ENCODE data around the gene PLIN3.
"Not testable (repeated sequence)": the region's sequence is repeated elsewhere in the genome, so short reads cannot be mapped to it uniquely, and the experiment has no call there.

Gene PLIN3

GRCh38 chr19:4847190-4847973 lies 20.1 kb downstream of the PLIN3 start:
- 98% methylated on average over 22 of the region's 23 CpGs for WGBS (ENCODE audit: insufficient coverage)
- Histone ChIP-seq H3K27ac (ENCODE audit: insufficient read depth in 1 of 2, low read depth in 1 of 2, low read length in 2 of 2, poor library complexity in 1 of 2, severe bottlenecking in 2 of 2) (no peak overlapping the region), H3K36me3 (ENCODE audit: control insufficient read depth in 4 of 4, insufficient read depth in 4 of 4, low read length in 3 of 4) (peaks cover 16 to 71% (median 43%) of the 10 kb centered on the region in 4 experiments), H3K9me3 (ENCODE audit: control extremely low read depth in 1 of 5, control insufficient read depth in 4 of 5, insufficient read depth in 2 of 5, low read depth in 1 of 5, low read length in 4 of 5) (no peaks in the 10 kb centered on the region), H3K4me3 (ENCODE audit: control insufficient read depth in 1 of 7, extremely low read depth in 1 of 7, insufficient read depth in 4 of 7, low read depth in 2 of 7, low read length in 6 of 7) (no peak overlapping the region), H3K27me3 (replicated peaks in 2 of 5; ENCODE audit: control insufficient read depth in 4 of 5, insufficient read depth in 5 of 5, low read length in 4 of 5) (no peaks in the 10 kb centered on the region), H3K4me1 (ENCODE audit: control extremely low read depth in 1 of 4, control insufficient read depth in 4 of 4, insufficient read depth in 4 of 4, low read length in 3 of 4) (no peaks in the 10 kb centered on the region)
- CTCF ChIA-PET = interaction anchor here (0.7 to 4.9 kb wide), 8 partner anchors 17 to 182 kb away, joined by 3 to 30 read pairs (median 3); no protein-coding TSS in a partner anchor
- POLR2A ChIA-PET = interaction anchor here (0.6 kb wide), 1 partner anchor 33 kb away, joined by 4 read pairs; no protein-coding TSS in a partner anchor
- no peak for DNase-seq

- WGBS (ENCODE audit: insufficient coverage) = 100% methylated on average over 5 of the region's 9 CpGs
- not testable (repeated sequence) for H3K27ac ChIP-seq (ENCODE audit: insufficient read depth in 1 of 2, low read depth in 1 of 2, low read length in 2 of 2, poor library complexity in 1 of 2, severe bottlenecking in 2 of 2)
- POLR2A ChIA-PET = interaction anchor here (0.6 to 0.7 kb wide), 5 partner anchors 17 to 275 kb away, joined by 3 to 6 read pairs (median 3); no protein-coding TSS in a partner anchor
Observed at GRCh38 chr19:4845975-4846374, 21.5 kb downstream of the PLIN3 start.

DNA sequence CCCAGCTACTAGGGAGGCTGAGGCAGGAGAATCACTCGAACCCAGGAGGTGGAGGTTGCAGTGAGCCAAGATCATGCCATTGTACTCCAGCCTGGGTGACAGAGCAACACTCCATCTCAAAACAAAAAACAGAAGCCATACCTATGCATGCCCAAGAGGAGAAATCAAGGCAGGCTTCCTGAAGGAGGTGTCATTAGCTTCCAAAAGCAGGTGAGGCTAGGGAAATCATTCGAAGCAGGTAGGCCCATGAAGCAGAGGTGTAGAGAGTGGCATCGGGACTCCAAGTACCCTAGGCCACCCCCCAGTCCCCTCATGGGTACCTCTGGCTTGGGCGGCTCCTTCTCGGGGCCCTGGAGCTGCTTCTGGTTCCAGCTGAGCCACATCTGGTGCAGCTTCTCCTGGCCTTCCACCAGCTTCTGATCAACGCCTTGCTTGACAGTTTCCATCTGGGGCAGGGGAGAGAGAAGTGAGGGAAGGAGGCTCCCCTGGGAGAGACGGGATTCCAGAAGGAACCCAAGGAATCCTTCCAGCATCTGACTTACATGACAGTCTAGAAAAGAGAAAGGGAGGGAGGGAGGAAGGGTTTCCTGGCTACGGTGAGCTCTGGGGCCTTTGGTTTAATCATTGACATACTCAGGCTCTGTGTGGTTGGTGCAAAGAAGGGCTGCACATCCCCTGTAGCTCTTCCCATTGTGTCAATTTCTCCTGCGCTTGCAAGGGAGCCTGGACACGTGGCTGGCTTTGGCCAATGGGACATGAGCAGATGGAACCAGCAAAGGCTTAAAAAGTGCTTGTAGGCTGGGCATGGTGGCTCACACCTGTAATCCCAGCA lies 22.9 kb downstream of the PLIN3 start:
- ChIA-PET CTCF (interaction anchor here (1.0 to 4.9 kb wide), 5 partner anchors 10 to 35 kb away, joined by 3 to 30 read pairs (median 4); no protein-coding TSS in a partner anchor), POLR2A (no interaction called here)
- peaks cover 12 to 66% (median 41%) of the 10 kb centered on the region in 4 experiments for H3K36me3 ChIP-seq (ENCODE audit: control insufficient read depth in 4 of 4, insufficient read depth in 4 of 4, low read length in 3 of 4)
- no peak for DNase-seq
- no peak overlapping the region for H3K4me3 ChIP-seq (ENCODE audit: control insufficient read depth in 1 of 7, extremely low read depth in 1 of 7, insufficient read depth in 4 of 7, low read depth in 2 of 7, low read length in 6 of 7)
- no peak overlapping the region for H3K27ac ChIP-seq (ENCODE audit: insufficient read depth in 1 of 2, low read depth in 1 of 2, low read length in 2 of 2, poor library complexity in 1 of 2, severe bottlenecking in 2 of 2)
- no peaks in the 10 kb centered on the region for H3K27me3 ChIP-seq (replicated peaks in 2 of 5; ENCODE audit: control insufficient read depth in 4 of 5, insufficient read depth in 5 of 5, low read length in 4 of 5)
- 96% methylated on average over 6 of the region's 10 CpGs for WGBS (ENCODE audit: insufficient coverage)
- H3K9me3 ChIP-seq (ENCODE audit: control extremely low read depth in 1 of 5, control insufficient read depth in 4 of 5, insufficient read depth in 2 of 5, low read depth in 1 of 5, low read length in 4 of 5) = no peaks in the 10 kb centered on the region
- peaks cover 0 to 9% (median 4%) of the 10 kb centered on the region in 4 experiments for H3K4me1 ChIP-seq (ENCODE audit: control extremely low read depth in 1 of 4, control insufficient read depth in 4 of 4, insufficient read depth in 4 of 4, low read length in 3 of 4)

More at GRCh38 chr19:4845975-4846374, 21.5 kb downstream of the PLIN3 start:
- not testable (repeated sequence) for H3K27me3 ChIP-seq (replicated peaks in 2 of 5; ENCODE audit: control insufficient read depth in 4 of 5, insufficient read depth in 5 of 5, low read length in 4 of 5); H3K9me3 ChIP-seq (ENCODE audit: control extremely low read depth in 1 of 5, control insufficient read depth in 4 of 5, insufficient read depth in 2 of 5, low read depth in 1 of 5, low read length in 4 of 5); H3K4me1 ChIP-seq (ENCODE audit: control extremely low read depth in 1 of 4, control insufficient read depth in 4 of 4, insufficient read depth in 4 of 4, low read length in 3 of 4); DNase-seq; H3K4me3 ChIP-seq (ENCODE audit: control insufficient read depth in 1 of 7, extremely low read depth in 1 of 7, insufficient read depth in 4 of 7, low read depth in 2 of 7, low read length in 6 of 7)
- peaks cover 15 to 64% (median 42%) of the 10 kb centered on the region in 4 experiments for H3K36me3 ChIP-seq (ENCODE audit: control insufficient read depth in 4 of 4, insufficient read depth in 4 of 4, low read length in 3 of 4)
- CTCF ChIA-PET = interaction anchor here (0.6 to 4.9 kb wide), 5 partner anchors 14 to 36 kb away, joined by 3 to 30 read pairs (median 3); no protein-coding TSS in a partner anchor

DNA sequence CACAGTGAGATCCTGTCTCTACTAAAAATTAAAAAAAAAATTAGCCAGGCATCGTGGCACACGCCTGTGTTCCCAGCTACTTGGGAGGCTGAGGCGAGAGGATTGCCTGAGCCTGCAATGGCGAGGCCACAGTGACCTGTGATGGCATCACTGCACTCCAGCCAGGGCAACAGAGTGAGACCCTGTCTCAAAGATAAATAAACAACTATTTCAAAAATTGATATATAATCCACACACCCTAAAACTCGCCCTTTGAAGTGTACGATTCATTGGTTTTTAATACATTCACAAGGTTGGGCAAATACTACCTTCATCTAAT lies 23.9 kb downstream of the PLIN3 start:
- WGBS (ENCODE audit: insufficient coverage) = 100% methylated on average over 6 of the region's 6 CpGs
- no peak for DNase-seq
- H3K4me3 ChIP-seq (ENCODE audit: control insufficient read depth in 1 of 7, extremely low read depth in 1 of 7, insufficient read depth in 4 of 7, low read depth in 2 of 7, low read length in 6 of 7) = no peak overlapping the region
- ChIA-PET CTCF (interaction anchor here (1.0 to 4.9 kb wide), 4 partner anchors 11 to 34 kb away, joined by 3 to 30 read pairs (median 4); no protein-coding TSS in a partner anchor), POLR2A (interaction anchor here (0.7 kb wide), 1 partner anchor 15 kb away, joined by 3 read pairs; no protein-coding TSS in a partner anchor)
- H3K4me1 ChIP-seq (ENCODE audit: control extremely low read depth in 1 of 4, control insufficient read depth in 4 of 4, insufficient read depth in 4 of 4, low read length in 3 of 4) = peaks cover 0 to 9% (median 4%) of the 10 kb centered on the region in 4 experiments
- no peak overlapping the region for H3K27ac ChIP-seq (ENCODE audit: insufficient read depth in 1 of 2, low read depth in 1 of 2, low read length in 2 of 2, poor library complexity in 1 of 2, severe bottlenecking in 2 of 2)
- H3K9me3 ChIP-seq (ENCODE audit: control extremely low read depth in 1 of 5, control insufficient read depth in 4 of 5, insufficient read depth in 2 of 5, low read depth in 1 of 5, low read length in 4 of 5) = no peaks in the 10 kb centered on the region
- H3K36me3 ChIP-seq (ENCODE audit: control insufficient read depth in 4 of 4, insufficient read depth in 4 of 4, low read length in 3 of 4) = peaks cover 16 to 67% (median 44%) of the 10 kb centered on the region in 4 experiments
- H3K27me3 ChIP-seq (replicated peaks in 2 of 5; ENCODE audit: control insufficient read depth in 4 of 5, insufficient read depth in 5 of 5, low read length in 4 of 5) = no peaks in the 10 kb centered on the region

GRCh38 chr19:4839192-4839591 lies 28.3 kb downstream of the PLIN3 start:
- H3K4me3 ChIP-seq (ENCODE audit: control insufficient read depth in 1 of 7, extremely low read depth in 1 of 7, insufficient read depth in 4 of 7, low read depth in 2 of 7, low read length in 6 of 7) = no peak overlapping the region
- CTCF ChIA-PET = interaction anchor here (1.3 to 2.9 kb wide), 2 partner anchors 11 to 30 kb away, joined by 6 to 16 read pairs; no protein-coding TSS in a partner anchor
- no peak for DNase-seq
- H3K36me3 ChIP-seq (ENCODE audit: control insufficient read depth in 4 of 4, insufficient read depth in 4 of 4, low read length in 3 of 4) = peaks cover 6 to 48% (median 27%) of the 10 kb centered on the region in 4 experiments
- H3K9me3 ChIP-seq (ENCODE audit: control extremely low read depth in 1 of 5, control insufficient read depth in 4 of 5, insufficient read depth in 2 of 5, low read depth in 1 of 5, low read length in 4 of 5) = no peaks in the 10 kb centered on the region
- no peak overlapping the region for H3K27ac ChIP-seq (ENCODE audit: insufficient read depth in 1 of 2, low read depth in 1 of 2, low read length in 2 of 2, poor library complexity in 1 of 2, severe bottlenecking in 2 of 2)
- H3K27me3 ChIP-seq (replicated peaks in 2 of 5; ENCODE audit: control insufficient read depth in 4 of 5, insufficient read depth in 5 of 5, low read length in 4 of 5) = no peaks in the 10 kb centered on the region
- peaks cover 0 to 9% (median 4%) of the 10 kb centered on the region in 4 experiments for H3K4me1 ChIP-seq (ENCODE audit: control extremely low read depth in 1 of 4, control insufficient read depth in 4 of 4, insufficient read depth in 4 of 4, low read length in 3 of 4)
- POLR2A ChIA-PET = no interaction called here
- 96% methylated on average over 15 of the region's 17 CpGs for WGBS (ENCODE audit: insufficient coverage)

DNA sequence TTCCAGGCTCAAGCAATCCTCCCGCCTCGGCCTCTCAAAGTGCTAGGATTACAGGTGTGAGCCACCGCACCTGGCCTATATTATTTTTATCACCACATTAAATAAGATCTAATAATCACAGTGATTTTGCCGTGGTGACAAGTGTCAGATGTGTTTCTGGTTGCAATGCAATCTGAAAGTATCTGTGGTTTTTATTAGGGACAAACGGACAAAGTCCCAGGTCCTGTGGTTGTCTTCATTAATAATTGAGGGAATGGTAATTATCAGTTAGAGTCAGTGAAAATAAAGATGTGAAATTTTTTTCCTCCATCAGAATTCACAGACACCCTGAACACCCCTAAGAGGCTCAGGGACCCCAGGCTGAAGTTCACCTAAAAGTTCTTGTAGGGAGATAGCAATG lies 34.7 kb downstream of the PLIN3 start:
- POLR2A ChIA-PET = interaction anchor here (0.7 kb wide), 1 partner anchor 139 kb away, joined by 5 read pairs; no protein-coding TSS in a partner anchor
- CTCF ChIA-PET = interaction anchor here (1.2 to 7.5 kb wide), 2 partner anchors 24 kb away, joined by 3 to 73 read pairs; no protein-coding TSS in a partner anchor
- Histone ChIP-seq H3K4me3 (ENCODE audit: control insufficient read depth in 1 of 7, extremely low read depth in 1 of 7, insufficient read depth in 4 of 7, low read depth in 2 of 7, low read length in 6 of 7) (no peak overlapping the region), H3K4me1 (ENCODE audit: control extremely low read depth in 1 of 4, control insufficient read depth in 4 of 4, insufficient read depth in 4 of 4, low read length in 3 of 4) (peaks cover 0 to 19% (median 14%) of the 10 kb centered on the region in 4 experiments), H3K9me3 (ENCODE audit: control extremely low read depth in 1 of 5, control insufficient read depth in 4 of 5, insufficient read depth in 2 of 5, low read depth in 1 of 5, low read length in 4 of 5) (no peaks in the 10 kb centered on the region), H3K27me3 (replicated peaks in 2 of 5; ENCODE audit: control insufficient read depth in 4 of 5, insufficient read depth in 5 of 5, low read length in 4 of 5) (no peaks in the 10 kb centered on the region), H3K27ac (ENCODE audit: insufficient read depth in 1 of 2, low read depth in 1 of 2, low read length in 2 of 2, poor library complexity in 1 of 2, severe bottlenecking in 2 of 2) (no peak overlapping the region), H3K36me3 (ENCODE audit: control insufficient read depth in 4 of 4, insufficient read depth in 4 of 4, low read length in 3 of 4) (peaks cover 0 to 6% (median under 1%) of the 10 kb centered on the region in 4 experiments)
- no peak for DNase-seq
- 100% methylated on average over 1 of the region's 5 CpGs for WGBS (ENCODE audit: insufficient coverage)

All from common myeloid progenitor, CD34-positive (primary cell).